Measurements from ENCODE around the gene MTHFSD.

GRCh38 chr16:86549893-86550190 lies 5.2 kb downstream of the MTHFSD start:
- TF ChIP-seq HMGXB4 (CRISPR knock-in tag; IDR thresholded peaks at IDR 0.05) (no peak), CTCF (IDR thresholded peaks at IDR 0.05) (no peak), ATF2 (CRISPR knock-in tag; IDR thresholded peaks at IDR 0.05; ENCODE audit: borderline replicate concordance, low read depth) (no peak), FOXJ3 (CRISPR knock-in tag; IDR thresholded peaks at IDR 0.05; ENCODE audit: borderline replicate concordance) (no peak)
- TF ChIP-seq, protein P1, sequence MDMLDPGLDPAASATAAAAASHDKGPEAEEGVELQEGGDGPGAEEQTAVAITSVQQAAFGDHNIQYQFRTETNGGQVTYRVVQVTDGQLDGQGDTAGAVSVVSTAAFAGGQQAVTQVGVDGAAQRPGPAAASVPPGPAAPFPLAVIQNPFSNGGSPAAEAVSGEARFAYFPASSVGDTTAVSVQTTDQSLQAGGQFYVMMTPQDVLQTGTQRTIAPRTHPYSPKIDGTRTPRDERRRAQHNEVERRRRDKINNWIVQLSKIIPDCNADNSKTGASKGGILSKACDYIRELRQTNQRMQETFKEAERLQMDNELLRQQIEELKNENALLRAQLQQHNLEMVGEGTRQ (CRISPR knock-in tag; IDR thresholded peaks at IDR 0.05), result no peak

All from WTC11 (cell line).